ENCODE data around the gene TADA2B.

DNA sequence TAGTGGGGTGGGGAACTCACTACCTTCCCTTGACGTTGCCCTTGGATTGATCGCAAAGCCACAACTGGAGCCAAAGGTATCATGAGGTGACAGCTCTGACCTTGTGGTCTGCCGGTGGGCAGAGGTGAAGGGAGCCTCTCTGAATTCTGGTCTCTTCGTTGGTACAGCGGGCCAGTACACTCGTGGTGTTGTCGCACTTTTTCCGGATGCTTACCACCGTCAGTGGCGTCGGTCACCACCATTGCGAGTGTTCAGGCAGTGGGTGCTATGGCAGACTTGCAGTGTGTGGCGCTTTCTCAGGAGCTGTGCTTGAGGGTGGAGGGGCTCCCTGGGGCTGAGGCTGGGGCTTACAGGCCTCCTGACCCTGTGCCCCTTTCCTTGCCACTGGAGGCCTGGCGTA, 29.9 kb downstream of the TADA2B start:
- TF ChIP-seq CTCF (IDR thresholded peaks at IDR 0.05; ENCODE audit: low read depth, low read length, missing input control) (no peak), MAX (IDR thresholded peaks at IDR 0.05) (no peak), YY1 (IDR thresholded peaks at IDR 0.05) (no peak), NR2F2 (IDR thresholded peaks at IDR 0.05) (no peak), ZBTB33 (IDR thresholded peaks at IDR 0.05) (no peak), RAD21 (IDR thresholded peaks at IDR 0.05) (no peak), TAF1 (conservative IDR thresholded peaks at IDR 0.05) (no peak)
